GM21447 (cell line): ENCODE measurements around the gene ARHGAP24.
"Not testable (repeated sequence)": the region's sequence is repeated elsewhere in the genome, so short reads cannot be mapped to it uniquely, and the experiment has no call there.

ENCODE experiments used
- ATAC-seq: cut with Tn5 transposase; IDR thresholded peaks from one replicate; pipeline ENCODE4 v1.9.1; 2021; ENCODE audit not compliant: unreplicated experiment

The ARHGAP24 gene

GRCh38 chr4:85836588-85837438 lies 361.9 kb downstream of the ARHGAP24 start:
- ATAC-seq: no peak

GRCh38 chr4:85837439-85837733 lies 362.4 kb downstream of the ARHGAP24 start:
- ATAC-seq: no peak

GRCh38 chr4:85839981-85840451 lies 365.1 kb downstream of the ARHGAP24 start:
- not testable (repeated sequence) for ATAC-seq

GRCh38 chr4:85842540-85842939 lies 367.6 kb downstream of the ARHGAP24 start:
- no peak for ATAC-seq

DNA sequence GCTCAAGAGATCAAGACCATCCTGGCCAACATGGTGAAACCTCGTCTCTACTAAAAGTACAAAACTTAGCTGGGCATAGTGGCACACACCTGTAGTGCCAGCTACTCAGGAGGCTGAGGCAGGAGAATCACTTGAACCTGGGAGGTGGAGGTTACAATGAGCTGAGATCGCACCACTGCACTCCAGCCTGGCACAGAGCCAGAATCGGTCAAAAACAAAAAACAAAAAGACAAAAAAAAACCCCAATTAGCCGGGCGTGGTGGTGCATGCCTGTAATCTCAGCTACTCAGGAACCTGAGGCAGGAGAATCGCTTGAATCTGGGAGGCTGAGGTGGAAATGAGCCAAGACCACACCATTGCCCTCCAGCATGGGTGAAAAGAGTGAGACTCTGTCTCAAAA lies 378.8 kb downstream of the ARHGAP24 start:
- ATAC-seq: not testable (repeated sequence)

- no peak for ATAC-seq
Observed at GRCh38 chr4:85854546-85854945, 379.6 kb downstream of the ARHGAP24 start.

DNA sequence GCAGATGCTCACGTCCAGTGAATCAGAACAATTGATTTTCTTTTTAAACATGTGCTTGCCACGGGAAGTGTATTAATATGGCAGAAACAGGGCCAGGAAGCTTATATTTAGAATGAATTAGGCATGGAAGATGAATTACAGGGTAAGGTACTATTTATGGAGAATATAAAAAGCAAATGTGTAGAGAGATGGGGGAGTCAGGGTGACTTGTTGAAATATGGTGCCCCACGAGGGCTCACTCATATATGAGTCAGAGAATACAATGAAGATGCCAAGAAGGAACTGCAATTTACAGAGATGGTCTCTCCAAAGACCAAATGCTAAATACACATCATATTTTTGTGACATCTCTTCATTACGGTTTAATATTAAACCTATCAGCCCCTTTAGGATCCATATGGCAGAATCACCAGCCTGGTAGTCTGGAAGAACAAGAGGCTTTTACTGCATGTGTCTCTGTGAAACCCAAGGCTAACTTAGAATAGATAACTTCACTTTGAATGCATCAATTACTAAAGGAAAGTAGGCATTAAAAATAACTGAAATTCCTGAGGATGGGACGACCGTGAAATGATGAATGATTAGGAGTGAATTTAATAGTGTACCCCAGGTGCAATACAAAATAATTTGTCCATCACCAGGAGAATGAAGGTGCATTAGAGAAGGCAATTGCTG lies 385.3 kb downstream of the ARHGAP24 start:
- no peak for ATAC-seq

GRCh38 chr4:85861064-85861765 lies 386.3 kb downstream of the ARHGAP24 start:
- no peak for ATAC-seq

GRCh38 chr4:85862896-85863295 lies 387.9 kb downstream of the ARHGAP24 start:
- no peak for ATAC-seq

DNA sequence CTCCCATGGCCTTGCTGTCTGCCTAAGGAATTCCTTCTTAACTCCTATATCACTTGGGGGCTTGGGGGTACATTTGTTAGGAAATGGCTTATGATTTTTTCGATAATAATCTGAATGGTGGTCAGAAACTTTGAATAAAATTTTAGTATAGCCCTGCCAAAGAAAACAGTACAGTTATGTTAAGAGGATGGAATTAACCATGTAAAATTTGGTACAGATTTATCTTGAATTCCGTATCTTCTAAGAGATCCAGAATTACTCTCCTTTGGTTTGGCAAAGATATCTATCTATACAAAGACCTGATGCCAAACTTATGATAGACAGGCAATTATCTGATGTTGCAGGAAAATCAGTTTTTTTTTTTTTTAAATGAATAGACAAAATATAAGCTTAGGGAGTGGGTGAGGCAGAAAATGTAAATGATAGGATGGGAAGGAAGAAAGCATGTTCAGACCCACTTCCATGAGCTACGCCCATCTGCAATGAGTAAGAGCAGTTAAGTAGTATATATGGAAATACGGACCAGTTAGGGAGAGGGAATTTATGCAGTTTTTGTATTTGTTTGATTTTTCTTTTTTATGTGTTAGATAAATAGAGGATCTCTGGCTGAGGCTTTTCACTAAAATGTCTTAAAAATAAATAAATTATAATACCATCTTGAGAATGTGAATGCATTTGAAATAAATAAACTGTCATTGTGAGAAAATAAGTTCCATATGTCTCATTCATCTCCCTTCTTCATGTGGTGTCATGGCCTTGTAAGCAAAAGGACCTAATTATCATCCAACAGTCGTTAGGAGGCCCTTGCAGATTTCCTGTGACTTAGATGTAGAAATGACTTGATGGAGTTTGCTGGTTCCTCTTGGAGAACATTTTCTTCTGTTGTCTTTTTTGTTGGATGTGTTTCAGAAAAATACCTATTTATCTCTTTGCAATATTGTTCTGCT lies 389.6 kb downstream of the ARHGAP24 start:
- no peak for ATAC-seq

DNA sequence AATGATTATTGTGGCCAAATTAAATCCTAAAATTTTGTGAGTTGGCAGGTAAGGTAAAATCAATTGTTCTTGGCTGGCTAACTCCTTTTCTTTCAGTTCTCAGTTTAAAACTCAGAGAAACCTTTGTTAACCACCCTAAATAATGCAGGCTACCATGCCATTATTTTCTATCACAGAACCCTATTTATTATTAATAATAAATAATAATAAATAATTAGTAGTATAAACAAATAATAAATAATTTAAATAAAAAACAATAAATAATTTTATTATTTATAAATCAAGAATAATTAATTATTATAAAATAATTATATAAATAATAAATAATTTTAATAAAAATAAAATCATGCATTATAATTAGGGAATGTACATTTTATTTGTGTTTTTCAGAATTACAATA lies 390.3 kb downstream of the ARHGAP24 start:
- ATAC-seq: no peak

- no peak for ATAC-seq
Observed at GRCh38 chr4:85866508-85866907, 391.6 kb downstream of the ARHGAP24 start.

DNA sequence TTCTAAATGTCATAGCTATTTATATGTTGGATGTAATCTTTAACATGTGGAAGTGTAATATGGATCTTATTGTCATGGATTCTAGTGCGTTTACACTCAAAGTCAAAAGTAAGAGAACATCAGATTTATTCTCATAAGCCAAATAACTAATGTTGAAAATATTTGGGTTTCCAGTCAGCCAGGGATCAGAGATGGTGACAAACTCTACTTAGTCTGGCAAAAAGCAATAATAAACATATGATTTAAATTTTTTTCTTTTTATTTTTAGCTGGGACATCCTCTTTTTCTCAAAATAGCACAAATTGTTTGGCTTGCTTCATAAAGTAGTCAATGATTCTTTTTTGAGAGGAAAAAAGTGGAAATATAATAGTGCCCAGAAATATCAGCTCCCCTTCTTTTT lies 392.3 kb downstream of the ARHGAP24 start:
- no peak for ATAC-seq

DNA sequence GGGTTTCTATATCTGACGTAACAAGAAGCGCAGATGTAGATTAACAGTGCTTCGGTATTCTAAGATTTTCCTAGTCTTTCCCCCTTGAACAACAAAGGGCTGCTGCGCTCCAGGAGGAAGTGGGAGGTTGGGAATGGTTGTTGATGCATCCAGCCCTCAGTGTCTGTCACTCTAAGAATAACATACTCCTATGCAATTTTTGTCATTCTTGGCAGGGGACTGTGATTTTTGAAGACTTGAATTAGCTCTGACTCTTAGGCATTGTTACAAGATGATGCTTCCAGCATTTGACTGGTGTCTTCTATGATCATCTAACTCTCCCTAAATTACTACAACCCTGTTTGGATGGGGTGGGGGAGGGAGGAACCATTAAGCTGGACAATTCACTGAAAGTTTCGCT lies 394.2 kb downstream of the ARHGAP24 start:
- no peak for ATAC-seq

DNA sequence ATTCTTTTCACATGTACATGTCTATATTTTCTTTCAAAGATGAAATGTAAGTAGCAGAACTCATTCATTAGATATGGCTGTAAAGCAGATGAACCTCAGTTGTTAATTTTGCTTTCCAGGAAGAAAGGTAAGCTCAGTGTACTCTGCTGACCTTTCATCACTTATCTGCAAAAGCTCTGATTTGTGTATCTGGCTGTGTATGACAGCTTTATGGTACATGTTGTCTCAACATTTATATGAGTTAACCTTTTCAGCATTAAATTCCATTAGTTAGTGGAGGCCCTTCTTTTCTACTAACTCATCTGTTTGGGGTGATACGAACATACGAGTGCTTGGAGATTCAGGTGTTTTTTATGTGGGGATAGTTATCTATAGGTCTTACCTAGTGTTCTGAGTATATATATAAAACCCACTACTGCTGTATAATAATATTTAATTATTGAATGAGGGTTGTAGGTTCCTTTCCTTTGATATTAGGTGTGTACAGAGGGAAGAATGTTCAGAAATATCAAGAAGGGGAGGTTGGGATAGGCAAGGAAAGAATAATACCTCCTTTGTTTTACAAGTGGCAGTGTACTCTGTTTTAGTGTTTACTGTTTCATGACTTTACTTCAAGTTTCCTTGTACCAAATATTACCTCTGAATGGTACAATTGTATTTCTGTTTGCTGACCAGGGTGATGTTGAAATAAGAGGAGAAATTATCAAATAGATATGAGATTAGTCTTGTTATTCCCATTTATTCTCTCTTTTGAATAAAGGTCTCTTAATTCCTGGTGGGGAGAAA lies 395.5 kb downstream of the ARHGAP24 start:
- no peak for ATAC-seq

DNA sequence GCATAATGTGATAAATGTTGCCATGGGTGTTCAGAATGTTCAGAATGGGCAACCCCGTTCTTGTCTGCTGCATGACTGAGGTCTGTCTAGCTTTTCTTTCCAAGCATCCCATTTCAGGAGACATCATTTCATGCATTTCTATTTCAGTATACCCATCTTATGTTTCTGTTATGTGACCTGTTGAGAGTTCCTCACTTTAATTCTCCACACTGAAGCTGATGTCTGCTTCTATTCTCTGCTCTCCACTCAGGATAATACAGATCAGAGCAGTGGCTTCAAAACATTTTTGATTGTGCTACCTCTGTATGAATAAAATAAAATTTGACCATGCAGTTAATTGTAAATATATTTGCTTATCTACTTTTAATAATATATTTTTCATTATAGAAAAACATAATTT lies 398.6 kb downstream of the ARHGAP24 start:
- ATAC-seq: no peak

DNA sequence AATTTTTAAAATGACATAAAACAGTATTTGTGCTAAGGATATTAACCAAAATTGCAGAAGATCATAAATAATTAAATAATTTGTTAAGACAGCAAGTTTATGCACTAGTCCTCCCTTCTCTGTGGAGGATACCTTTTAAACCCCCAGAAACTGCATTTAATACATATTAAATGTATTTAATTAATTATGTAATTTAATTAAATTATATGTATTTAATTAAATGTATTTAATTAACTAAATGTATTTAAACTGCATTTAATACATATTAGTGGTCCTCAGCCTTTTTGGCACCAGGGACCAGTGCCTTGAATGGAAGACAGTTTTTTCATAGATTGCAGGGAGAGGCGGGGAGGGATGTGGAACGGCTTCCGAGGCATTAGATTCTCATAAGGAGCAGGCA lies 404.6 kb downstream of the ARHGAP24 start:
- no peak for ATAC-seq

GRCh38 chr4:85883180-85883579 lies 408.2 kb downstream of the ARHGAP24 start:
- ATAC-seq: no peak

DNA sequence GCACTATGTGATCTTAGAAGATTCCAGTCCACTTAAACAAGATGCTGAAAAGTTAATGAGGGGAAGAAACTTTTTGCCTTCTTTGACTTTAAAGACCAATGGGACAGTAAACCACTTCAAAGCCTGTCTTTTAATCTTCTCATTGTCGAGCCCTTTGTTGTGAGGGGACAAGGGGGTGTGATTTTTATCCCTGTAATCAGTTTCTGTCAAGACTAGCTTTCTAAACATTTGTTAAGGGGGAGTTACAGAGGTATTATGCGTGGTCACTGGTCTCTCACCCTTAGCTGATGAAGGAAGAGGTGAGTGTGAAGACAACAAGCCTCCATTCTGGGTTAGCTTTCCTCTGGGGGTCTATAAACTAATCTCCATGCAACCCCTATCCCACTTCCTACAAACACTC lies 409.3 kb downstream of the ARHGAP24 start:
- ATAC-seq: no peak

GRCh38 chr4:85886665-85887064 lies 411.7 kb downstream of the ARHGAP24 start:
- no peak for ATAC-seq
